WTC11 (cell line): ENCODE measurements around the gene NOXO1. TPM values are rescaled to one million over a fixed set of nuclear protein-coding genes. Genes with fewer than 3 reads are reported as not detected.

Source experiments
- ATAC-seq: fragments of 200-7000 bp; cut with Tn5 transposase; 2 replicates; pipeline ENCODE4 v1.10.0; 2021; ENCODE audit warnings: mild to moderate bottlenecking, moderate library complexity
- CTCF ChIA-PET: fragments of 300-600 bp; sonication (Branson Sonifier 250); formaldehyde crosslinking; loops from one replicate; lab custom pipeline; 2021; ENCODE audit warnings: antibody characterized with exemption; lab: Charles Lee
- POLR2A ChIA-PET: fragments of 350-600 bp; sonication (Branson Sonifier 250); formaldehyde crosslinking; loops from one replicate; lab custom pipeline; 2021; ENCODE audit warnings: antibody characterized with exemption; lab: Charles Lee
- DNase-seq: peaks from one replicate; pipeline ENCODE4 v3.0.0; 2021; ENCODE audit warnings: low spot score
- H3K27ac Mint-ChIP-seq: 2 replicates; pipeline ENCODE4 v1.8.0; 2021; ENCODE audit warnings: mixed read lengths
- H3K27me3 Mint-ChIP-seq: 2 replicates; pipeline ENCODE4 v1.8.0; 2021; ENCODE audit warnings: low read depth, mild to moderate bottlenecking, moderate library complexity, mixed read lengths
- H3K36me3 Mint-ChIP-seq: 2 replicates; pipeline ENCODE4 v1.8.0; 2021; ENCODE audit warnings: mixed read lengths
- H3K4me1 Mint-ChIP-seq: 2 replicates; pipeline ENCODE4 v1.8.0; 2022; ENCODE audit warnings: mixed read lengths
- H3K4me3 Mint-ChIP-seq: 2 replicates; pipeline ENCODE4 v1.8.0; 2021; ENCODE audit warnings: mild to moderate bottlenecking, moderate library complexity, mixed read lengths
- H3K9me3 Mint-ChIP-seq: 2 replicates; pipeline ENCODE4 v1.8.0; 2021; ENCODE audit warnings: mixed read lengths
- ARID4B ChIP-seq: sonication (generic); formaldehyde crosslinking; IDR thresholded peaks from 2 replicates; pipeline ENCODE4 v1.8.0; 2023; ENCODE audit warnings: missing genetic modification reagents, mild to moderate bottlenecking, borderline replicate concordance
- CREB1 ChIP-seq: sonication (generic); formaldehyde crosslinking; IDR thresholded peaks from 2 replicates; pipeline ENCODE4 v1.8.0; 2023; ENCODE audit warnings: mild to moderate bottlenecking, missing genetic modification reagents
- CREM ChIP-seq: sonication (generic); formaldehyde crosslinking; IDR thresholded peaks from 2 replicates; pipeline ENCODE4 v1.8.1; 2022; ENCODE audit warnings: mild to moderate bottlenecking, missing genetic modification reagents, moderate library complexity
- ESRRA ChIP-seq: sonication (generic); formaldehyde crosslinking; IDR thresholded peaks from 2 replicates; pipeline ENCODE4 v1.8.1; 2022; ENCODE audit warnings: mild to moderate bottlenecking, missing genetic modification reagents, borderline replicate concordance
- ETV6 ChIP-seq: sonication (generic); formaldehyde crosslinking; IDR thresholded peaks from 2 replicates; pipeline ENCODE4 v1.8.1; 2022; ENCODE audit warnings: mild to moderate bottlenecking, missing genetic modification reagents
- GRHL2 ChIP-seq: fragments of 250-450 bp; sonication (Bioruptor Pico); IDR thresholded peaks from 2 replicates; pipeline ENCODE4 v1.8.0; 2022; ENCODE audit warnings: mild to moderate bottlenecking, moderate library complexity; ENCODE audit not compliant: insufficient replicate concordance, severe bottlenecking
- MAX ChIP-seq: sonication (generic); formaldehyde crosslinking; IDR thresholded peaks from 2 replicates; pipeline ENCODE4 v1.8.0; 2022; ENCODE audit warnings: mild to moderate bottlenecking, missing genetic modification reagents
- PRDM15 ChIP-seq: sonication (generic); formaldehyde crosslinking; IDR thresholded peaks from 2 replicates; pipeline ENCODE4 v1.8.0; 2022; ENCODE audit warnings: missing genetic modification reagents
- SOX15 ChIP-seq: fragments of 250-450 bp; sonication (Bioruptor Pico); IDR thresholded peaks from 2 replicates; pipeline ENCODE4 v1.9.0; 2021; ENCODE audit warnings: mild to moderate bottlenecking
- SP1 ChIP-seq: sonication (generic); formaldehyde crosslinking; conservative IDR thresholded peaks from 2 replicates; pipeline ENCODE4 v1.8.1; 2022; ENCODE audit warnings: missing genetic modification reagents
- TEAD1 ChIP-seq: sonication (generic); formaldehyde crosslinking; IDR thresholded peaks from 2 replicates; pipeline ENCODE4 v1.8.0; 2022; ENCODE audit warnings: mild to moderate bottlenecking, missing genetic modification reagents
- ZNF671 ChIP-seq: fragments of 250-450 bp; sonication (Bioruptor Pico); IDR thresholded peaks from 2 replicates; pipeline ENCODE4 v1.8.0; 2021; ENCODE audit warnings: mild to moderate bottlenecking
- ZSCAN18 ChIP-seq: fragments of 250-450 bp; sonication (Bioruptor Pico); IDR thresholded peaks from 2 replicates; pipeline ENCODE4 v2.1.2; 2022; ENCODE audit warnings: mild to moderate bottlenecking, moderate library complexity
- total RNA-seq: library from RNA; stranded (reverse); gene quantifications from 3 replicates; pipeline ENCODE4 v1.2.3, GENCODE V29; 2021
- TF ChIP-seq, protein P1 (sequence below): fragments of 250-450 bp; sonication (Bioruptor Pico); IDR thresholded peaks from 2 replicates; pipeline ENCODE4 v1.9.0; 2021; ENCODE audit warnings: mild to moderate bottlenecking
- TF ChIP-seq, protein P2 (sequence below): sonication (generic); formaldehyde crosslinking; IDR thresholded peaks from 2 replicates; pipeline ENCODE4 v1.8.1; 2023; ENCODE audit warnings: mild to moderate bottlenecking, missing genetic modification reagents
- TF ChIP-seq, protein P3 (sequence below): fragments of 200-600 bp; IDR thresholded peaks from 2 replicates; pipeline ENCODE4 v1.8.0; 2022; ENCODE audit warnings: antibody characterized with exemption
- TF ChIP-seq, protein P4 (sequence below): sonication (generic); formaldehyde crosslinking; IDR thresholded peaks from 2 replicates; pipeline ENCODE4 v1.8.1; 2023; ENCODE audit warnings: mild to moderate bottlenecking, moderate library complexity, missing genetic modification reagents

The NOXO1 gene
- total RNA-seq, 1 experiment from 2014 or later, result 5.7 TPM

DNA sequence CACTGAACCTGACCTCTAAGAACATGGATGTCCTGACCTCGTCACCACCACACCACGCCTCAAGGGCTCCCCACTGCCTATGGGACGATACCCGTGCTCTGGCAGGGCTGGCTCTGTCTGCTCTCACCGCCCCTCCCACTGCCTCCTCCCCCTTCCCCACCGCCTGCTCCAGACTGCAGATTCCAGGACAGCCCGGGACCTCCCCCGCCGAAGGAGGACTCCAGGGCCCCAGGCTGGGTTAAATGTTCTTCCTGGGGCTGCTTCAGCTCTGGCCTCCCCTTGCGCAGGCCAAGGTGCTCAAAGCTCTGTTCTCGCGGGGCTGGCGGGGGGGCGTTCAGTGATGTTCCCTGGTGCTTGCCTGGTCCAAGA is 41.4 kb upstream of the NOXO1 start:
- peak overlapping the region; percentile 68; the same call in 1 of the 2 replicates for H3K27ac Mint-ChIP-seq

GRCh38 chr16:2019921-2020831 is 38.9 kb upstream of the NOXO1 start:
- ChIA-PET POLR2A (no interaction called here), CTCF (interaction anchor here (0.8 to 3.4 kb wide), 11 partner anchors 12 to 640 kb away, joined by 3 to 40 read pairs (median 6); partner anchors contain the start of genes NTHL1, TBL3 and TSC2)
- Mint-ChIP-seq H3K27me3 (peaks cover 75% of the 10 kb centered on the region), H3K4me1 (peaks cover 10% of the 10 kb centered on the region), H3K36me3 (no peaks in the 10 kb centered on the region), H3K4me3 (peak overlapping the region; percentile 72), H3K27ac (no peak overlapping the region), H3K9me3 (no peaks in the 10 kb centered on the region)
- DNase-seq (peak; percentile 51), ATAC-seq (no peak)
- TF ChIP-seq, protein P1, sequence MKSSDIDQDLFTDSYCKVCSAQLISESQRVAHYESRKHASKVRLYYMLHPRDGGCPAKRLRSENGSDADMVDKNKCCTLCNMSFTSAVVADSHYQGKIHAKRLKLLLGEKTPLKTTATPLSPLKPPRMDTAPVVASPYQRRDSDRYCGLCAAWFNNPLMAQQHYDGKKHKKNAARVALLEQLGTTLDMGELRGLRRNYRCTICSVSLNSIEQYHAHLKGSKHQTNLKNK (CRISPR knock-in tag), result no peak
- TF ChIP-seq SP1 (CRISPR knock-in tag) (0 out of 2 replicates have a peak, but pooled peaks have one; percentile 49), GRHL2 (no peak), ARID4B (0 out of 2 replicates have a peak, but pooled peaks have one; percentile 5), MAX (CRISPR knock-in tag) (peak; percentile 61; the same call in 1 of the 2 replicates), ESRRA (CRISPR knock-in tag) (no peak), TEAD1 (peak; percentile 33; the same call in 1 of the 2 replicates), CREM (0 out of 2 replicates have a peak, but pooled peaks have one; percentile 23), SOX15 (CRISPR knock-in tag) (no peak), CREB1 (CRISPR knock-in tag) (no peak), ZSCAN18 (CRISPR knock-in tag) (no peak), PRDM15 (CRISPR knock-in tag) (no peak)
- TF ChIP-seq, protein P2, sequence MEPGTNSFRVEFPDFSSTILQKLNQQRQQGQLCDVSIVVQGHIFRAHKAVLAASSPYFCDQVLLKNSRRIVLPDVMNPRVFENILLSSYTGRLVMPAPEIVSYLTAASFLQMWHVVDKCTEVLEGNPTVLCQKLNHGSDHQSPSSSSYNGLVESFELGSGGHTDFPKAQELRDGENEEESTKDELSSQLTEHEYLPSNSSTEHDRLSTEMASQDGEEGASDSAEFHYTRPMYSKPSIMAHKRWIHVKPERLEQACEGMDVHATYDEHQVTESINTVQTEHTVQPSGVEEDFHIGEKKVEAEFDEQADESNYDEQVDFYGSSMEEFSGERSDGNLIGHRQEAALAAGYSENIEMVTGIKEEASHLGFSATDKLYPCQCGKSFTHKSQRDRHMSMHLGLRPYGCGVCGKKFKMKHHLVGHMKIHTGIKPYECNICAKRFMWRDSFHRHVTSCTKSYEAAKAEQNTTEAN (CRISPR knock-in tag), result no peak
- TF ChIP-seq, protein P3, sequence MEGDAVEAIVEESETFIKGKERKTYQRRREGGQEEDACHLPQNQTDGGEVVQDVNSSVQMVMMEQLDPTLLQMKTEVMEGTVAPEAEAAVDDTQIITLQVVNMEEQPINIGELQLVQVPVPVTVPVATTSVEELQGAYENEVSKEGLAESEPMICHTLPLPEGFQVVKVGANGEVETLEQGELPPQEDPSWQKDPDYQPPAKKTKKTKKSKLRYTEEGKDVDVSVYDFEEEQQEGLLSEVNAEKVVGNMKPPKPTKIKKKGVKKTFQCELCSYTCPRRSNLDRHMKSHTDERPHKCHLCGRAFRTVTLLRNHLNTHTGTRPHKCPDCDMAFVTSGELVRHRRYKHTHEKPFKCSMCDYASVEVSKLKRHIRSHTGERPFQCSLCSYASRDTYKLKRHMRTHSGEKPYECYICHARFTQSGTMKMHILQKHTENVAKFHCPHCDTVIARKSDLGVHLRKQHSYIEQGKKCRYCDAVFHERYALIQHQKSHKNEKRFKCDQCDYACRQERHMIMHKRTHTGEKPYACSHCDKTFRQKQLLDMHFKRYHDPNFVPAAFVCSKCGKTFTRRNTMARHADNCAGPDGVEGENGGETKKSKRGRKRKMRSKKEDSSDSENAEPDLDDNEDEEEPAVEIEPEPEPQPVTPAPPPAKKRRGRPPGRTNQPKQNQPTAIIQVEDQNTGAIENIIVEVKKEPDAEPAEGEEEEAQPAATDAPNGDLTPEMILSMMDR, result no peak
- TF ChIP-seq, protein P4, sequence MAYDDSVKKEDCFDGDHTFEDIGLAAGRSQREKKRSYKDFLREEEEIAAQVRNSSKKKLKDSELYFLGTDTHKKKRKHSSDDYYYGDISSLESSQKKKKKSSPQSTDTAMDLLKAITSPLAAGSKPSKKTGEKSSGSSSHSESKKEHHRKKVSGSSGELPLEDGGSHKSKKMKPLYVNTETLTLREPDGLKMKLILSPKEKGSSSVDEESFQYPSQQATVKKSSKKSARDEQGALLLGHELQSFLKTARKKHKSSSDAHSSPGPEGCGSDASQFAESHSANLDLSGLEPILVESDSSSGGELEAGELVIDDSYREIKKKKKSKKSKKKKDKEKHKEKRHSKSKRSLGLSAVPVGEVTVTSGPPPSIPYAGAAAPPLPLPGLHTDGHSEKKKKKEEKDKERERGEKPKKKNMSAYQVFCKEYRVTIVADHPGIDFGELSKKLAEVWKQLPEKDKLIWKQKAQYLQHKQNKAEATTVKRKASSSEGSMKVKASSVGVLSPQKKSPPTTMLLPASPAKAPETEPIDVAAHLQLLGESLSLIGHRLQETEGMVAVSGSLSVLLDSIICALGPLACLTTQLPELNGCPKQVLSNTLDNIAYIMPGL (CRISPR knock-in tag), result 0 out of 2 replicates have a peak, but pooled peaks have one; percentile 20

More for the DNA sequence above, 41.4 kb upstream of the NOXO1 start:
- no peak for TF ChIP-seq ETV6 (CRISPR knock-in tag)
- no peak for TF ChIP-seq ESRRA (CRISPR knock-in tag)
- no peak for TF ChIP-seq ZNF671 (CRISPR knock-in tag)
- peak; percentile 49 for ATAC-seq
- CTCF ChIA-PET, result interaction anchor here (0.5 to 3.5 kb wide), 39 partner anchors 9 to 1362 kb away, joined by 3 to 42 read pairs (median 5); partner anchors contain the start of genes EME2, GFER, MRPS34 and NTHL1
- Mint-ChIP-seq H3K36me3 (no peaks in the 10 kb centered on the region), H3K4me1 (peaks cover 14% of the 10 kb centered on the region), H3K9me3 (no peaks in the 10 kb centered on the region), H3K4me3 (peak overlapping the region; percentile 77), H3K27me3 (peaks cover 72% of the 10 kb centered on the region)
- POLR2A ChIA-PET, result interaction anchor here (0.5 to 1.5 kb wide), 6 partner anchors 19 to 203 kb away, joined by 3 to 6 read pairs (median 4); no protein-coding TSS in a partner anchor
- peak; percentile 75 for DNase-seq
